GM19328 (cell line): ENCODE data around the gene PTGR3.

ENCODE experiments used
- ATAC-seq: cut with Tn5 transposase; IDR thresholded peaks from one replicate; pipeline ENCODE4 v1.9.1; 2021; ENCODE audit warnings: mild to moderate bottlenecking, moderate library complexity; ENCODE audit not compliant: unreplicated experiment

Gene PTGR3

GRCh38 chr18:75216212-75216910, 7.4 kb upstream of the PTGR3 start:
- ATAC-seq, result no peak

GRCh38 chr18:75215663-75216062, 6.7 kb upstream of the PTGR3 start:
- no peak for ATAC-seq

GRCh38 chr18:75214766-75215510, 6.0 kb upstream of the PTGR3 start:
- no peak for ATAC-seq

GRCh38 chr18:75214332-75214690, 5.4 kb upstream of the PTGR3 start:
- ATAC-seq, result no peak

- no peak for ATAC-seq
These were observed 4.8 kb upstream of the PTGR3 start for GRCh38 chr18:75213611-75214331.

GRCh38 chr18:75212751-75213090, 3.8 kb upstream of the PTGR3 start:
- no peak for ATAC-seq

- no peak for ATAC-seq
These were observed 3.2 kb upstream of the PTGR3 start for GRCh38 chr18:75211953-75212750.

GRCh38 chr18:75211626-75211952, 2.6 kb upstream of the PTGR3 start:
- ATAC-seq, result no peak

GRCh38 chr18:75211002-75211621, 2.2 kb upstream of the PTGR3 start:
- ATAC-seq, result no peak

GRCh38 chr18:75210274-75211001, 1.5 kb upstream of the PTGR3 start, which contains the start of gene TSHZ1:
TSS of gene TSHZ1 (plus strand) at chr18:75210797. CDS start at chr18:75211877, 1,080 bp downstream.
- peak; percentile 31 for ATAC-seq

- ATAC-seq, result no peak
These were observed 966 bp upstream of the PTGR3 start for GRCh38 chr18:75209951-75210258.

GRCh38 chr18:75208836-75209128, 157 bp downstream of the PTGR3 start:
- peak; percentile 15 for ATAC-seq

- ATAC-seq, result peak; percentile 4
These were observed 644 bp downstream of the PTGR3 start for GRCh38 chr18:75208155-75208835.

- no peak for ATAC-seq
These were observed 1.4 kb downstream of the PTGR3 start for GRCh38 chr18:75207310-75208154.

- ATAC-seq, result no peak
These were observed 2.3 kb downstream of the PTGR3 start for GRCh38 chr18:75206452-75207309.

GRCh38 chr18:75205514-75206132, 3.3 kb downstream of the PTGR3 start:
- no peak for ATAC-seq

GRCh38 chr18:75204732-75205513, 4.0 kb downstream of the PTGR3 start:
- ATAC-seq, result no peak
